Measurements from ENCODE around the gene NOL8.

Gene NOL8

GRCh38 chr9:92345582-92345981 lies 20.4 kb upstream of the NOL8 start:
- H3K23ac ChIP-seq (ENCODE audit: low read depth, low read length, poor library complexity), result no peak overlapping the region
- H3K27me3 ChIP-seq (ENCODE audit: control insufficient read depth in 3 of 3, insufficient read depth in 3 of 3, low read depth in 1 of 3, low read length in 3 of 3), result no peaks in the 10 kb centered on the region
- H3K9ac ChIP-seq (ENCODE audit: low read depth, low read length, poor library complexity), result no peak overlapping the region
- H4K91ac ChIP-seq (ENCODE audit: low read depth, low read length, poor library complexity), result no peak overlapping the region
- H2BK120ac ChIP-seq (ENCODE audit: low read depth, low read length), result no peak overlapping the region
- no peak overlapping the region for H2BK15ac ChIP-seq (ENCODE audit: low read length)
- peaks cover 2 to 12% of the 10 kb centered on the region in 2 donors for H3K36me3 ChIP-seq (replicated peaks in 1 of 2; ENCODE audit: control insufficient read depth in 2 of 2, insufficient read depth in 2 of 2, low read length in 2 of 2)
- no peak overlapping the region for H3K4me3 ChIP-seq (ENCODE audit: low read length in 2 of 2)
- H3K4me2 ChIP-seq (ENCODE audit: insufficient read depth, low read length, poor library complexity, severe bottlenecking), result no peak overlapping the region
- no peak overlapping the region for H2AK5ac ChIP-seq (ENCODE audit: low read depth, low read length)
- no peak overlapping the region for H3K27ac ChIP-seq (replicated peaks; ENCODE audit: low read length)
- no peak overlapping the region for H2AFZ ChIP-seq (ENCODE audit: low read length)
- H4K8ac ChIP-seq (ENCODE audit: low read depth, low read length), result no peak overlapping the region
- no peak overlapping the region for H3K18ac ChIP-seq (ENCODE audit: low read length)
- no peaks in the 10 kb centered on the region for H3K4me1 ChIP-seq (ENCODE audit: control insufficient read depth in 2 of 2, insufficient read depth in 1 of 2, low read depth in 1 of 2, low read length in 2 of 2)
- no peak for DNase-seq (ENCODE audit: low spot score)
- peaks cover 0 to 2% of the 10 kb centered on the region in 2 donors for H3K9me3 ChIP-seq (replicated peaks in 1 of 2; ENCODE audit: control insufficient read depth in 2 of 2, insufficient read depth in 1 of 2, low read depth in 1 of 2, low read length in 2 of 2)
- no peak overlapping the region for H2BK12ac ChIP-seq (ENCODE audit: low read length)
- H3K4ac ChIP-seq (ENCODE audit: low read length), result no peak overlapping the region
- H2BK5ac ChIP-seq (ENCODE audit: low read length), result no peak overlapping the region
- H3K79me1 ChIP-seq (ENCODE audit: low read depth, low read length), result no peaks in the 10 kb centered on the region
- no peak overlapping the region for H3K14ac ChIP-seq (ENCODE audit: low read length)

- Histone ChIP-seq H2BK12ac (ENCODE audit: low read length) (no peak overlapping the region), H2AFZ (ENCODE audit: low read length) (no peak overlapping the region), H3K23ac (ENCODE audit: low read depth, low read length, poor library complexity) (no peak overlapping the region), H3K27me3 (ENCODE audit: control insufficient read depth in 3 of 3, insufficient read depth in 3 of 3, low read depth in 1 of 3, low read length in 3 of 3) (no peaks in the 10 kb centered on the region), H2BK120ac (ENCODE audit: low read depth, low read length) (no peak overlapping the region), H3K79me1 (ENCODE audit: low read depth, low read length) (no peaks in the 10 kb centered on the region), H4K91ac (ENCODE audit: low read depth, low read length, poor library complexity) (no peak overlapping the region), H3K4me3 (ENCODE audit: low read length in 2 of 2) (no peak overlapping the region), H3K27ac (replicated peaks; ENCODE audit: low read length) (no peak overlapping the region), H2BK5ac (ENCODE audit: low read length) (no peak overlapping the region), H3K4me2 (ENCODE audit: insufficient read depth, low read length, poor library complexity, severe bottlenecking) (no peak overlapping the region), H3K9me3 (replicated peaks in 1 of 2; ENCODE audit: control insufficient read depth in 2 of 2, insufficient read depth in 1 of 2, low read depth in 1 of 2, low read length in 2 of 2) (peaks cover 0 to 2% of the 10 kb centered on the region in 2 donors), H3K36me3 (replicated peaks in 1 of 2; ENCODE audit: control insufficient read depth in 2 of 2, insufficient read depth in 2 of 2, low read length in 2 of 2) (peaks cover 11 to 33% of the 10 kb centered on the region in 2 donors), H2BK15ac (ENCODE audit: low read length) (no peak overlapping the region), H3K4ac (ENCODE audit: low read length) (no peak overlapping the region), H3K14ac (ENCODE audit: low read length) (no peak overlapping the region), H3K4me1 (ENCODE audit: control insufficient read depth in 2 of 2, insufficient read depth in 1 of 2, low read depth in 1 of 2, low read length in 2 of 2) (no peaks in the 10 kb centered on the region), H4K8ac (ENCODE audit: low read depth, low read length) (no peak overlapping the region), H3K9ac (ENCODE audit: low read depth, low read length, poor library complexity) (no peak overlapping the region), H3K18ac (ENCODE audit: low read length) (no peak overlapping the region), H2AK5ac (ENCODE audit: low read depth, low read length) (no peak overlapping the region)
- DNase-seq (ENCODE audit: low spot score), result no peak
- WGBS, 2 donors (ENCODE audit: extremely low coverage in 2 of 2, insufficient read length in 2 of 2, insufficient replicate concordance in 1 of 2), result no CpG with 5 or more reads among the region's 1 CpG
These were observed 17.8 kb upstream of the NOL8 start for GRCh38 chr9:92342825-92343488.

- no peaks in the 10 kb centered on the region for H3K79me1 ChIP-seq (ENCODE audit: low read depth, low read length)
- H3K4ac ChIP-seq (ENCODE audit: low read length), result no peak overlapping the region
- no peak overlapping the region for H4K8ac ChIP-seq (ENCODE audit: low read depth, low read length)
- peaks cover 15 to 35% of the 10 kb centered on the region in 2 donors for H3K36me3 ChIP-seq (replicated peaks in 1 of 2; ENCODE audit: control insufficient read depth in 2 of 2, insufficient read depth in 2 of 2, low read length in 2 of 2)
- H3K27me3 ChIP-seq (ENCODE audit: control insufficient read depth in 3 of 3, insufficient read depth in 3 of 3, low read depth in 1 of 3, low read length in 3 of 3), result no peaks in the 10 kb centered on the region
- no peak overlapping the region for H2BK5ac ChIP-seq (ENCODE audit: low read length)
- no peak overlapping the region for H3K14ac ChIP-seq (ENCODE audit: low read length)
- no peak for DNase-seq (ENCODE audit: low spot score)
- H3K23ac ChIP-seq (ENCODE audit: low read depth, low read length, poor library complexity), result no peak overlapping the region
- no peak overlapping the region for H4K91ac ChIP-seq (ENCODE audit: low read depth, low read length, poor library complexity)
- H2BK120ac ChIP-seq (ENCODE audit: low read depth, low read length), result no peak overlapping the region
- H2AFZ ChIP-seq (ENCODE audit: low read length), result no peak overlapping the region
- H2BK15ac ChIP-seq (ENCODE audit: low read length), result no peak overlapping the region
- no peak overlapping the region for H3K9ac ChIP-seq (ENCODE audit: low read depth, low read length, poor library complexity)
- no peak overlapping the region for H3K27ac ChIP-seq (replicated peaks; ENCODE audit: low read length)
- H2AK5ac ChIP-seq (ENCODE audit: low read depth, low read length), result no peak overlapping the region
- no peak overlapping the region for H3K4me2 ChIP-seq (ENCODE audit: insufficient read depth, low read length, poor library complexity, severe bottlenecking)
- H3K4me1 ChIP-seq (ENCODE audit: control insufficient read depth in 2 of 2, insufficient read depth in 1 of 2, low read depth in 1 of 2, low read length in 2 of 2), result no peaks in the 10 kb centered on the region
- H3K9me3 ChIP-seq (replicated peaks in 1 of 2; ENCODE audit: control insufficient read depth in 2 of 2, insufficient read depth in 1 of 2, low read depth in 1 of 2, low read length in 2 of 2), result peaks cover 0 to 2% of the 10 kb centered on the region in 2 donors
- WGBS, 2 donors (ENCODE audit: extremely low coverage in 2 of 2, insufficient read length in 2 of 2, insufficient replicate concordance in 1 of 2), result no CpG with 5 or more reads among the region's 1 CpG
- H3K18ac ChIP-seq (ENCODE audit: low read length), result no peak overlapping the region
- H2BK12ac ChIP-seq (ENCODE audit: low read length), result no peak overlapping the region
- H3K4me3 ChIP-seq (ENCODE audit: low read length in 2 of 2), result no peak overlapping the region
These were observed 16.4 kb upstream of the NOL8 start for GRCh38 chr9:92341578-92341977.

- Histone ChIP-seq H4K91ac (ENCODE audit: low read depth, low read length, poor library complexity) (no peak overlapping the region), H2AFZ (ENCODE audit: low read length) (no peak overlapping the region), H3K27ac (replicated peaks; ENCODE audit: low read length) (no peak overlapping the region), H3K4ac (ENCODE audit: low read length) (no peak overlapping the region), H3K4me3 (ENCODE audit: low read length in 2 of 2) (no peak overlapping the region), H3K27me3 (ENCODE audit: control insufficient read depth in 3 of 3, insufficient read depth in 3 of 3, low read depth in 1 of 3, low read length in 3 of 3) (no peaks in the 10 kb centered on the region), H3K36me3 (replicated peaks in 1 of 2; ENCODE audit: control insufficient read depth in 2 of 2, insufficient read depth in 2 of 2, low read length in 2 of 2) (peaks cover 6 to 18% of the 10 kb centered on the region in 2 donors), H2BK5ac (ENCODE audit: low read length) (no peak overlapping the region), H2BK15ac (ENCODE audit: low read length) (no peak overlapping the region), H3K9me3 (replicated peaks in 1 of 2; ENCODE audit: control insufficient read depth in 2 of 2, insufficient read depth in 1 of 2, low read depth in 1 of 2, low read length in 2 of 2) (no peaks in the 10 kb centered on the region), H3K23ac (ENCODE audit: low read depth, low read length, poor library complexity) (no peak overlapping the region), H3K9ac (ENCODE audit: low read depth, low read length, poor library complexity) (no peak overlapping the region), H4K8ac (ENCODE audit: low read depth, low read length) (no peak overlapping the region), H2BK120ac (ENCODE audit: low read depth, low read length) (no peak overlapping the region), H3K14ac (ENCODE audit: low read length) (no peak overlapping the region), H3K4me1 (ENCODE audit: control insufficient read depth in 2 of 2, insufficient read depth in 1 of 2, low read depth in 1 of 2, low read length in 2 of 2) (no peaks in the 10 kb centered on the region), H3K4me2 (ENCODE audit: insufficient read depth, low read length, poor library complexity, severe bottlenecking) (no peak overlapping the region), H3K18ac (ENCODE audit: low read length) (no peak overlapping the region), H3K79me1 (ENCODE audit: low read depth, low read length) (peaks cover 2% of the 10 kb centered on the region), H2AK5ac (ENCODE audit: low read depth, low read length) (no peak overlapping the region), H2BK12ac (ENCODE audit: low read length) (no peak overlapping the region)
- WGBS, 2 donors (ENCODE audit: extremely low coverage in 2 of 2, insufficient read length in 2 of 2, insufficient replicate concordance in 1 of 2), result no CpG with 5 or more reads among the region's 2 CpGs
- no peak for DNase-seq (ENCODE audit: low spot score)
These were observed 8.1 kb upstream of the NOL8 start for GRCh38 chr9:92333282-92333634.

All from neuronal stem cell (in vitro differentiated cells).